DND-41 (cell line): ENCODE data around the gene SELENOW.

Experiments used
- ATAC-seq: fragments of 200-7000 bp; cut with Tn5 transposase; 3 replicates; pipeline ENCODE4 v1.9.1; 2021; ENCODE audit warnings: low read depth; ENCODE audit not compliant: insufficient read depth
- DNase-seq: peaks from one replicate; pipeline ENCODE4 v3.0.0-alpha.2; 2020
- H2AFZ ChIP-seq: 2 replicates; pipeline ENCODE4 v1.6.0; 2012; ENCODE audit warnings: low read depth, low read length
- H3K27ac ChIP-seq: 2 replicates; pipeline ENCODE4 v1.5.1; 2012; ENCODE audit warnings: low read length, inconsistent platforms
- H3K27me3 ChIP-seq: fragments of 200-600 bp; sonication (generic); 2 replicates; pipeline ENCODE4 v1.6.0; 2012; ENCODE audit warnings: low read length, mild to moderate bottlenecking, inconsistent platforms; ENCODE audit not compliant: insufficient read depth, poor library complexity
- H3K36me3 ChIP-seq: 2 replicates; pipeline ENCODE4 v1.5.1; 2012; ENCODE audit warnings: low read length, inconsistent platforms; ENCODE audit not compliant: insufficient read depth
- H3K4me1 ChIP-seq: 2 replicates; pipeline ENCODE4 v1.5.1; 2012; ENCODE audit warnings: mild to moderate bottlenecking, low read length; ENCODE audit not compliant: insufficient read depth
- H3K4me2 ChIP-seq: 2 replicates; pipeline ENCODE4 v1.6.0; 2012; ENCODE audit warnings: mild to moderate bottlenecking, moderate library complexity, low read length, inconsistent platforms; ENCODE audit not compliant: insufficient read depth
- H3K4me3 ChIP-seq, 2 experiments: fragments of 200-600 bp in 1 of 2; shearing (Covaris generic) in 1 of 2; 2 replicates each; pipeline ENCODE4 v1.5.1; 2012 to 2016; ENCODE audit warnings: inconsistent platforms in 2 of 2, low read length in 2 of 2, mild to moderate bottlenecking in 2 of 2, low read depth in 1 of 2, moderate library complexity in 1 of 2
- H3K79me2 ChIP-seq: 2 replicates; pipeline ENCODE4 v1.6.0; 2012; ENCODE audit warnings: low read length, inconsistent platforms; ENCODE audit not compliant: insufficient read depth
- H3K9ac ChIP-seq: 2 replicates; pipeline ENCODE4 v1.6.0; 2012; ENCODE audit warnings: low read depth, mild to moderate bottlenecking, inconsistent platforms, low read length, moderate library complexity
- H3K9me3 ChIP-seq: 2 replicates; pipeline ENCODE4 v1.5.1; 2012; ENCODE audit warnings: low read length, moderate library complexity, mild to moderate bottlenecking, inconsistent platforms; ENCODE audit not compliant: insufficient read depth, severe bottlenecking
- H4K20me1 ChIP-seq: 2 replicates; pipeline ENCODE4 v1.6.0; 2012; ENCODE audit warnings: low read length; ENCODE audit not compliant: insufficient read depth
- EZH2 ChIP-seq: IDR thresholded peaks from 3 replicates; pipeline ENCODE4 v1.6.1; 2012; ENCODE audit warnings: borderline replicate concordance, low read depth, mild to moderate bottlenecking, moderate library complexity, low read length, inconsistent platforms; ENCODE audit not compliant: severe bottlenecking
- TF ChIP-seq, protein P1 (sequence below): IDR thresholded peaks from 2 replicates; pipeline ENCODE4 v1.5.1; 2012; ENCODE audit warnings: borderline replicate concordance, low read length, moderate library complexity, mild to moderate bottlenecking; ENCODE audit not compliant: poor library complexity, severe bottlenecking; ENCODE audit errors: extremely low read depth

Gene SELENOW

DNA sequence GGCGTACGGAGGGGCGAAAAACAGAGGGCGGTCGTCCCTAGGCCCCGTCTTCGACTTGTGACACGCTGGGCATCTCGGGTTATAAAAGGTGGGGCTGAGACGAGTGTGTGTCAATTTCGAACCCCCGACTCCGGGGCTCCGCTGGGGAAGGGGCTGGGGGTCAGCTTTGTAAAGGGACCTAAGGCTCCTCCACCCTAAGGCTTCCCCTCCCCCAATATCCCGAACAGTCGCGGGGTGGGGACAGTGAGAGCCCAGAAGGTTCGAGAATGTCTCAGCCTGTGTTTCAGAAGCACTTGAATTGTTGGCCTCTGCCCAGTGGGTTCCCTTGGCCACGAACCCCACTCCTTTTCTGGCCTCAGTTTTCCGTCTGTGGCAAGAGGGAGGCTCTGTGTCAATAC, 450 bp downstream of the SELENOW start:
- no peak for ATAC-seq
- peak overlapping the region; percentile 70 for H3K9ac ChIP-seq
- DNase-seq = no peak
- H3K36me3 ChIP-seq = peaks cover 12% of the 10 kb centered on the region
- H2AFZ ChIP-seq = peak overlapping the region; percentile 100
- H3K27ac ChIP-seq = peak overlapping the region; percentile 89; the same call in 1 of the 2 replicates
- peaks cover 7% of the 10 kb centered on the region for H4K20me1 ChIP-seq
- H3K27me3 ChIP-seq = no peaks in the 10 kb centered on the region
- H3K79me2 ChIP-seq = peaks cover 16% of the 10 kb centered on the region
- H3K4me3 ChIP-seq = peak overlapping the region; percentile 67 to 85; a peak in 3 of 4 replicates
- H3K4me1 ChIP-seq = peaks cover 26% of the 10 kb centered on the region
- H3K4me2 ChIP-seq = peak overlapping the region; percentile 88
- H3K9me3 ChIP-seq = no peaks in the 10 kb centered on the region
- TF ChIP-seq, protein P1, sequence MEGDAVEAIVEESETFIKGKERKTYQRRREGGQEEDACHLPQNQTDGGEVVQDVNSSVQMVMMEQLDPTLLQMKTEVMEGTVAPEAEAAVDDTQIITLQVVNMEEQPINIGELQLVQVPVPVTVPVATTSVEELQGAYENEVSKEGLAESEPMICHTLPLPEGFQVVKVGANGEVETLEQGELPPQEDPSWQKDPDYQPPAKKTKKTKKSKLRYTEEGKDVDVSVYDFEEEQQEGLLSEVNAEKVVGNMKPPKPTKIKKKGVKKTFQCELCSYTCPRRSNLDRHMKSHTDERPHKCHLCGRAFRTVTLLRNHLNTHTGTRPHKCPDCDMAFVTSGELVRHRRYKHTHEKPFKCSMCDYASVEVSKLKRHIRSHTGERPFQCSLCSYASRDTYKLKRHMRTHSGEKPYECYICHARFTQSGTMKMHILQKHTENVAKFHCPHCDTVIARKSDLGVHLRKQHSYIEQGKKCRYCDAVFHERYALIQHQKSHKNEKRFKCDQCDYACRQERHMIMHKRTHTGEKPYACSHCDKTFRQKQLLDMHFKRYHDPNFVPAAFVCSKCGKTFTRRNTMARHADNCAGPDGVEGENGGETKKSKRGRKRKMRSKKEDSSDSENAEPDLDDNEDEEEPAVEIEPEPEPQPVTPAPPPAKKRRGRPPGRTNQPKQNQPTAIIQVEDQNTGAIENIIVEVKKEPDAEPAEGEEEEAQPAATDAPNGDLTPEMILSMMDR = no peak
- no peak for TF ChIP-seq EZH2

DNA sequence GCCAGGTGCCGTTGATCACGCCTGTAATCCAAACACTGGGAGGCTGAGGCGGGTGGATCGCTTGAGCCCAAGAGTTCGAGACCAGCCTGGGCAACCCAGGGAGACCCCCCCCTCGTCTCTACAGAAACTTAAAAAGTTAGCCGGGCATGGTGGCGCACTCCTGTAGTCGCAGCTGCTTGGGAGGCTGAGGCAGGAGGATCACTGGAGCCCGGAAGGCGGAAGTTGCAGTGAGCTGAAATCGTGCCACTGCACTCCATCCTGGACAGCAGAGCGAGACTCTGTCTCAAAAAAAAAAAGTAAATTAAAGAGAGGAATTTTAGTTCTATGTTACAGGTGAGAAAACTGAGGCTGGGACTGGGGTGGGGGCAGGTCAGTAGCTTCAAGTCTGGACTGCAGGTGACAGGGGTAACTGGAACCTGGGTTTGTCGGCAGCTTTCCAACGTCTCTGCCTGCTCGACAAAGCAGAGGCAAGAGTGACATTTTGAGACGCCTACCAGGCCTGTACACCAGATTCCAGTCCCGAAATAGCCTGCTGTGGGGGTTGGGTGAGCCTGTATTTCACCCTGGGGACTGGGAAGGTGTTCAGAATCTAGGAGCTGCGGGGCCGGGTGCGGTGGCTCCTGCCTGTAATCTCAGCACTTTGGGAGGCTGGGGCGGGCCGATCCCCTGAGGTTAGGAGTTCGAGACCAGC, 1.2 kb downstream of the SELENOW start:
- Histone ChIP-seq H3K4me3 (peak overlapping the region; percentile 67 to 85; a peak in 3 of 4 replicates), H2AFZ (no peak overlapping the region), H3K27me3 (no peaks in the 10 kb centered on the region), H3K79me2 (peaks cover 16% of the 10 kb centered on the region), H3K4me1 (peaks cover 26% of the 10 kb centered on the region), H4K20me1 (peaks cover 7% of the 10 kb centered on the region), H3K9ac (peak overlapping the region; percentile 70; the same call in 1 of the 2 replicates), H3K9me3 (no peaks in the 10 kb centered on the region), H3K27ac (no peak overlapping the region), H3K36me3 (peaks cover 13% of the 10 kb centered on the region), H3K4me2 (peak overlapping the region; percentile 88)
- ATAC-seq (no peak), DNase-seq (no peak)
- TF ChIP-seq EZH2 = no peak
- TF ChIP-seq, protein P1 = no peak

DNA sequence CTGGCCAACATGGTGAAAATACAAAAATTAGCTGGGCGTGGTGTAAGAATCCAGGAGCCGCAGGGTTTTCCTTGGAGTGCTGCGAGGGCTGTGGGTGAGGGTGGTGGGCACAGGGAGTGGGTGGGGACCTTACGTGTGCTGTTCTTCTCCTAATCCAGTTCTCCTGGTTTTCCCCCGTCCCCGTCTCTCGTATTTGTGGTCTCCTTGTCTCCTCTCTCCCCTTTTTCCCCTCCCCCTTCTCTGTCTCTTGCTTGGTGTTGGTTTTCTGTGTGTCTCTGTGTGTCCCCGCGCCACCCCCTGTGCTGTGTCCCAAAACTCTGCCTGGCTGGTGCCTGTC, 1.7 kb downstream of the SELENOW start:
- H3K4me2 ChIP-seq = peak overlapping the region; percentile 88; the same call in 1 of the 2 replicates
- ATAC-seq (no peak), DNase-seq (no peak)
- H3K27me3 ChIP-seq = no peaks in the 10 kb centered on the region
- no peak for TF ChIP-seq EZH2
- TF ChIP-seq, protein P1 = no peak
- H3K27ac ChIP-seq = no peak overlapping the region
- H3K9ac ChIP-seq = no peak overlapping the region
- no peak overlapping the region for H2AFZ ChIP-seq
- no peaks in the 10 kb centered on the region for H3K9me3 ChIP-seq
- H3K4me1 ChIP-seq = peaks cover 26% of the 10 kb centered on the region
- H3K36me3 ChIP-seq = peaks cover 14% of the 10 kb centered on the region
- peaks cover 16% of the 10 kb centered on the region for H3K79me2 ChIP-seq
- no peak overlapping the region for H3K4me3 ChIP-seq
- H4K20me1 ChIP-seq = peaks cover 7% of the 10 kb centered on the region
